Muscle of arm (tissue), 12 donors: ENCODE results near the gene NKD1. TPM values are rescaled to one million over a fixed set of nuclear protein-coding genes. Genes with fewer than 3 reads are reported as not detected.

Experiments used
- DNase-seq: peaks from one replicate; pipeline ENCODE4 v3.0.0-alpha.2; 2013
- polyA plus RNA-seq, 12 donors: library from polyadenylated mRNA; unstranded; fragments of 120-200 nt; gene quantifications; one replicate each; pipeline ENCODE4 v1.2.1, GENCODE V29; 2013; ENCODE audit not compliant: insufficient read length in 12 of 12

The NKD1 gene
- polyA plus RNA-seq, 12 donors: 4.1 to 38.8 (median 9.4) TPM; not detected in 1

DNA sequence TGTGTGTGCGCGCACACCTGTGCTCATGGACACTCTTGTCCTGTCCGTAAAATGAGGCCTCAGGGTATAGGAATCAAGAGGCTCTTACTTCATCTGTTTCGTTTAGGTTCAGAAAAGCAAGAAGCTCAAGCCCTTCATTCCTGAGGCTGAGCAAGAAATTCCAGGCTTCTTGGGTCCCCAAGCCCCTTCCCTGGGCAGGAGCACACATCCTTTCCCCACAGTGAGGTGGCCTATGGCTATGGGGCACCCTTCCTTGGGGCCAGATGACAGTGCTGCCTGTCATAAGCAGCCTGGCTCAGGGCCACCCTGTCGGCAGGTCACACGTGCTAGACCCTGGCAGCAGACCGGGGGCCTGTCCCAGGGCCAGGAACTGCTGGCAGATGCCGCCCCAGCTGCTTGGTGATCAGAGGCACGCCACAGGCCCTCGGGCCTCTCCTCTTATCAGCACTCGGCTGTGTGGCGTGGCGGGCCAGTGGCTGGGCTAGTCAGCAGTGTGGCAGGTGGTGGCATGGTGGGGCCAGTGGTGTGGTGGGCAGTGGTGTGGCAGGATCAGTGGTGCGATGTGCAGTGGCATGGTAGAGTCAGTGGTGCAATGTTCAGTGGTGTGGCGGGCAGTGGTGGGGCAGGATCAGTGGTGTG lies 50.2 kb downstream of the NKD1 start:
- DNase-seq: no peak

DNA sequence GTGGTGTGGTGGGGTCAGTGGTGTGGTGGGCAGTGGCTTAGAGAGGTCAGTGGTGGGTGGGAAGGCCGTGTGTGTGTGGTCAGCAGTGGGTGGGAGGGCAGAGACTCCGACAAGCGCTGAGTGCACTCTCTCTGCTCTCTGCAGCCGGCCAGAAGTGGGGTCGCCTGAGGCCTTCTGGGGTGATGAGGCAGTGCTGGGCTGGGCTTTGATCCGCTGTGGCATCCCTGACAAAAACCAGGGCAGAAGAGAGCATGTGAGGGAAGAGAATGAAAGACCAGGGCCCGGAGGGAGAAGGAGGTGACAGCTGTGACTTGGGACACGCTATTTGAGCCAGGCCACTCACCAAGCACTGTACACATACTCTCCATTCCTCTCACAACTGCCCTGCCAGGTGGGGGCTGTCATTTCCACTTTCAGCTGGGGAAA lies 50.8 kb downstream of the NKD1 start:
- DNase-seq: no peak

DNA sequence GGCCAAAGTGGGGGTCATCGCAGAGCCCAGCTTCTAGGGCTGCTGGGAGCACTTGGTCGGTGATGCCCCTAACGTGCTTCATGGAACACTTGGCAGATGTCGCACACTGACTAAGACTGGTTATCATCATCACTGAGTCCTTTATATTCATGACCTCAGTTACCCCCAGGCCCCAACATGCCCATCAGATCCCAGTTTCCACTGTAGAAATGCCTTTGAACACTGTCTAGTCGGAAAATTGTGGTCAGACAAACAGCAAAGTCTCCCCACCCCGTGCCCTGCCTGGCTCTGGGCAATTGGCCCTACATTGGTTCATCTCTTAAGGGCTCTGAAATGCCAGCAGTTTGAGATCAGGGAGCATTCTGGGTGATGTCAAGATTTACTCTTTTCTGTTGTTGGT lies 51.3 kb downstream of the NKD1 start:
- no peak for DNase-seq

DNA sequence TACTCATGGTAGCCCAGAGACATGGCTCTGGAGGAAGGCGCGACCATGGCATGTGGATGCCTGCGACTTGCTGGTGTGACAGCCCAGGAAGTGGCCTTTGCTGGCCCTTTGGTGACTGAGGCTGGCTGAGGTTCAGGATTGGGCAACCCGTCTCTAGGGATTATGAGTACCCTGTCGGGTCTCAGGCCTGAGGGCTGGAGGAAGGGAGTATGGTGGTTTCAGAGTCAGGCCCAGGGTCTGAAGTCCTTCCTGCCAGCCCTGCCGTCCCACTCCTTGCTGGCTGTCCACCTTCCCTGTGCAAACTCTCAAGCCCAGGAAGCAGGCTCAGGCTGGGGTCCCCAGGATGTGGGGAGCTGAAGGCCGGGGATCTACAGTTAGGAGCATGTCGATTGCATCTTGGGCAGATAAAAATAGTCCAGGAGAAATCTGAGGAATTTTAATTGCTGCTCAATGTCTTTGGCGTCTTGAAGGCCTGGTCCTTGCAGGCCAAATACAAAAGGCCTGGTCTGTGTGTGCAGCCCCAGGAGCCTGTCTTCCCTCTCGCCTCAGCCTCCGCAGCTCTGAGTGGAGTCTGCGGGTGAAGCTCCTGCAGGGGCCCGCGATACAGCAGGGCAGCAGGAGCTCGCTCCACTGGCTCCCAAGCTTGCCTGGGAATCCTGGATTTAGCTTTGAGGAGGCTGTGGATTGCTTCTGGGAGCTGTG lies 52.5 kb downstream of the NKD1 start:
- no peak for DNase-seq

DNA sequence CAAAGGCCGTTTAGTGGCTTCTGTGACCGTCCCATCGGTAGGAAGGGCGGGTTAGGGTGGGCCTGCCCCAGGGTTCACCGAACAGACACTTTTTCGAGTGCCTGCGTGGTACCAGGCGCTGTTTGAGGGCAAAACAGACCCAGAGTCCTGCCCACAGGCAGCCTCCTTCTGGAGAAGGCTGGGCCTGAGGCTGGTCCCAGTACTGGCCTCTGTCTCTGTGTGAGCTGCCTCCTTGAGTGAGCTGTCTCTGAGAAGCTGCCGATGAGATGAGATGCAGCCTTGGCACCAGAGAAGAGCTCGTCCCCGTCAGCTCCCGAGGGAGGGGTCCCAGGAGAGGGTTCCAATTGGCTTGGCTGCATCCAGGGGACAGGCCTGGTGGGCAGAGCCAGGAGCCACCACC lies 53.1 kb downstream of the NKD1 start:
- DNase-seq: no peak

DNA sequence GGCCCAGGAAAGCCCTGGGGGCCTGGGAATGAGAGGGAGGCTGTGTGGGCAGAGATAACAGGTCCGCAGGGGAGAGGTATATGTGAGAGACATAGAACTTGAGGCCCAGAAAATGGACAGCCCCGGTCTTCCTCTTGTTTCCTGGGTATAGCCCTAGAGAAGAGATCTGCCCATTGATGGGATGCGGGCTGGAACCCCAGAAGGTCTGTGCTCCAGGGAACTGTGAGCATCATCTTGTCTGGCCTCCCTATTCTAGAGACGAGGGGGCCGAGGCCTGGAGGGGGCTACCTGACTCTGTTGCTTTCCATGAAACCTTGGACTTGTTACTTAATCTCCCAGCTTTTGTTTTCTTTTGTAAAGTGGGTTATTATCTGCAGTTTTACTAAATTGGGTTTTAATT lies 53.9 kb downstream of the NKD1 start:
- DNase-seq: no peak

DNA sequence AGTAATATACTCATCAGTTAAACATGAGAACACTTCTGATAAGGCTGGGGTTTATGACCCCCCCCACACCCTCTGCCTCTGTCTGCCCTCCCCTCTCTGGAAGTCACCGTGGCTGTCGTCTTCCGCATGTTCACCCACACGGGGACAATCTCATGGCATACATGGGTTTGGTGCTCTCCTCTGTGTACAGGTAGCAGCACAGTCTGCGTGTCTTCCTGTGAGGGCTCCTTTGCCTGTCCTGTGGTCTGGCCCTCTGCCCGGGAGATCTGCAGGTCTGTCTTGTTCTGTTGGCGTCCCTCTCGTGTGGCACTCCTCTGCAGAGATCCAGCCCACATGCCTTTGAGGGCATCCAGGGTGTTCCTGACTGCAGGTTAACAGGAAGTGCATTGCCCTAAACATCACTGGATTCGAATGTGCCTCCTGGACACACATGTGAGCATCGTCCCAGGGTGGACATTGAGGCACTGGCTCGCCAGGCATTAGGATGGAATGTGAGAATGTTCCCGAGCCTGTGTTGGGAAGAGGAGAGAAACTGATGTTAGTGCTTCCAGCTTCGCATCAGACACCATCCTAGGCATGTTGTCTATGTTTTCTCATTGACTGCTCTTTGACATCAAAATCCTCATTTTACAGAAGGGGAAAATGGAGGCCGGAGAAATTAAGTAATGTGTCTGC lies 54.5 kb downstream of the NKD1 start:
- no peak for DNase-seq

DNA sequence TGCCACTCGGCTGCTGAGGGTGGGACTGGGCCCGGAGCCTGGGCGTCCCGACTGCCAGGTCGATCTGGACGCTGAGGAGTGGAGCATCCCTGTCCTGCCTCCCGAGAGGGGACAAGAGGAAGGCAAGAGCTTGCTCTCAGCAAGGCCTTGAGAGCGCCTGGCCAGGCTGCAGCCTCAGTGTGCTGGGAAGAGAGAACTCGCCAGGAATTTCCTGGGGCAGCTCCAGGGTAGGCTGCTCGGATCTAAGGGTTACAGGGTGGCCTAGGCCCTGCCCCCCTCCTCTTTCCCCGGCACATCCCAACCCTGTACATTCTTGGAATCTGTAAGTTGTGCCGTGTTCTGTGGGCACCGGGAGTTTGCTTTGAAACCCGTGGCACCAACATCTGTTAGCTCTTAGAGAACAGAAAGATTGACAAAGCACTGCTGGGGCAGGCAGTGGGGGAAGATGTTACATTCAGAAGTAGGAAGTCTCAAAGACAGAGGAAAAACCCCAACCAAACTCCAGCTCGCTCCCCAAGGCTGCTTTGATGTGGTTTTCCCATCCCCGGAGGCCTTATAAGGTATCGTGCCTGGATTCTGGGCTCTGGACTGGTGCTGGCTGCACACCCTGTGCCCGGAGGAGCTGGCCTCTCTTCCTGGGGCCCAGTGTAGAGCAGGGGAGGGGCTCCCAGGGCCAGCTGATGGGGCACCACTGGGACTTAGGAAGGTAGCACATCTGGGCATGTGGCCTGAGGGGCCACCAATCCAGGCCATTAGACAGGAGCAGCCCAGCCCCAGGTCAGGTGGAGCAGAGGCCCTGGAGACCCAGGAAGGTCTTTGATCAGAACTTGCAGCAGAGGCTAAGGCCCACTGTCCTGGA lies 55.2 kb downstream of the NKD1 start:
- peak; percentile 61 for DNase-seq

DNA sequence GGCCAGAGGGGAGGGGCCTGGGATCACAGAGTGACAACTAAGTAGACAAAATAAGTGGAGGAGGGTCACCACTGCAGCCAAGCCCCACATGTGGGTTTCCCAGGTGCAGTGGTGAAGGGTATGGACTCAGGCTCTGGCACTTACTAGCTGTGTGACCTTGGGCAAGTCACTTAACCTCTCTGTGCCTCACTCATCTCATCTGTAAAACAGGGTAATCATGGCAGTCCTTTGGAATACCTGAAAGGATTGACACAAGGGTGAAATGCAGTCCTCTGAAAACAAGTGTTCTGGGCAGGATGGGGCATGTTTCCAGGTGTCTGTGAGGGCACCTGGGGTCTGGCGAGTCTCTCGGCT lies 55.8 kb downstream of the NKD1 start:
- DNase-seq: no peak

DNA sequence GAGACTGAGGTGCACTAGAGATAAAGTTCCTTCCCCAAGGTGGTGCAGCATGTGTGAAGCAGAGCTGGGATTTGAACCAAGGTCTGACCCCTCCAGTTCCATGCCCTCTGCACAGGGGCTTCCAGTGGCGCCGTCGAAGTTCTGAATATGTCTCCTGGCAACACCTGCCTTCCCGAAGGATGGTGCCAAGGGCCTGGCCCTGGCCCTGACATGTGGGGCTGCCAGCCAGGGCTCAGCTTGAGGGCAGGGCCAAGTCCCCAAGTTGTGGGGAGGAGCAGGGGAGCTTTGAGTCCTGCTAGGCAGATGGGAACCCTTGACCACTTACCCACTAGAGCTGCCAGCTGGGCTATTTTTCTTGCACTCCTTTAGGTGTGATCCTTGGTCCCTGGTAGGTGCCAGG lies 56.4 kb downstream of the NKD1 start:
- DNase-seq: no peak

DNA sequence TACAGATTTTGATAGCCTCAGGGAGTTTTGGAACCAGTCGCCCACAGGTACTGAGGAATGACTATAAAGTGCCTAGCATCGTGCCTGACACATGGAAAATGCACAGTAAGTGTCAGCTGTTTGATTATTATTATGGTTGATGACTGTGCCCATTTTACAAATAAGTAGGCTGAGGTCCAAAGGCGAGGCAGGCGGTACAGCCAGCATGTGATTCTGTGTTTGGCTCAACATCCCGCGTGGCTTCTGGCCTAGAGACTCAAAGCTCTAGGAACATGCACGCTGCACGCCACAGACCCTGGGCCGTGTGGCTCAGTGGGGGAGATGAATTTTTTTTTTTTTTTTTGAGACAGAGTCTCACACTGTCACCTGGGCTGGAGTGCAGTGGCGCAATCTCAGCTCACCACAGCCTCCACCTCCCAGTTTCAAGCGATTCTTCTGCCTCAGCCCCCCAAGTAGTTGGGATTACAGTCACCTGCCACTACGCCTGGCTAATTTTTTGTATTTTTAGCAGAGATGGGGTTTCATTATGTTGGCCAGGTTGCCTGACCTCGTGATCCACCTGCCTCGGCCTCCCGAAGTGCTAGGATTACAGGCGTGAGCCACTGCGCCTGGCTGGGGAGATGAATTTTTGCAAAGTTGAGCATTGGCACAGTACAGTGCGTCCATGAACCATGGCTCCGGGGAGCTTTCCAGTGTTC lies 57.7 kb downstream of the NKD1 start:
- no peak for DNase-seq

DNA sequence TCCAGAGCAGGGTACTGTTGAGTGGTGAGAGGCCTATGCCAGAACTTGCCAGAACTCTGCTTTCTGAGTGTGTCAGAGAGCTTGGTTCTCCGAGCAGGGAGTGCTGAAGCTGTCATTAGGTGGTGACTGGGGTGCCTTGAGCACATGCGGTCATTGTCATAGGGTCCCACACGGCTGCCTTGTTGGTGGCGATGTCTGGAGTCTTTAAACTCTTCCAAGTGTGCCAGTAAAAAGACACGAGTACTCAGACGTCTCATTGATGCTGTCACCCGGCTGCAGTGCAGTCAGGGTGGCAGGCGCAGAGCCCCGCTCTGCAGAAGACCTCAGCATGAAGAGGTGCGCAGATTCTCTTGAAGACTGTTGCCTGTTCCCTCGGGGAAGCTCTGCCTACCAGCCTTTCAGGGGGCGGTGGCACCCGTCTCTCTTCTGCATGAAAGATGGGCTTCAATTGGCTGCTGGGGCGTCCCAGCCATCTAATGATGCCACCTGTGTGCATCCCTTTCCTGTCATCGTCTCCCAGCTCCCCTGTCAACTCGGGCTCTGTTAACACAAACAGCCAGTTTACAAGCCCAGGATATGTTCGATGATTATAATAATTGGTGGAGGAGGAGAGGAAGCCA lies 58.3 kb downstream of the NKD1 start:
- no peak for DNase-seq

DNA sequence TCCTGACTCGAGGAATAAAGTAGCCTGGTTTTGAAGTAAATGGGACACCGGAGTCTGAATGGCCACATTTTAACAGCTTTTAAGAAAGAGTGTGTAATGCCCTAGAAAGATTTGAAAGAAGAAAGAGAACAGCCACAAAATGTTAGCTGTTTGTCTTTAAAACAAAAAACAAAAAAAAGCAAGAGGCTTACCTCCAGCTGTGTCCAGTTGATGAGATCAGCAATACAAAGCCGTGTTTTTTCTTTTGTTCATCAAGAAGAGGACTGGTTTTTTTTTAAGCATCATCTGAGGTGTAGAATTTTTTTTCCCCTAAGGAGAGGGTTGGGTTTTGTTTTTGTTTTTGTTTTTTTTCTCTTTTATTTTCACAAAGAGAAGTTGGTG lies 58.8 kb downstream of the NKD1 start:
- no peak for DNase-seq

DNA sequence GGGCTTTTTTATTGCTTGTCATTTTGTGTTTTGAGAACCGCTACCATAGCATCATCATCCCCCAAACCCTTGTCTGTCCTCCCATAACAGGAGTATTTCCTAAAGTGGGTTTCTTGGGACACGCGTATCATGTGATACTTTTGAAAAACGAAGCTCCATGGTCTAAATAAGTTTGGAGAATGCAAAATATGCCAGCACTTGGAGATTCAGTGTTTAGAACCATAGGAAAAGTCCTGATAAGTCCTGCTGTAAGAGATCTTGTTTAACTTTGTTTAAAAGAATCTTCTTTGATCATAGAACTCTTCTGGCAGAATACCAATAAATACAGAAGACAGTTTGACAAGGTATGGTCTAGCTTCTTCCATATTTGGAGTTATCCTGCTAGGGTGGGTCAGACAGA lies 59.3 kb downstream of the NKD1 start:
- no peak for DNase-seq

DNA sequence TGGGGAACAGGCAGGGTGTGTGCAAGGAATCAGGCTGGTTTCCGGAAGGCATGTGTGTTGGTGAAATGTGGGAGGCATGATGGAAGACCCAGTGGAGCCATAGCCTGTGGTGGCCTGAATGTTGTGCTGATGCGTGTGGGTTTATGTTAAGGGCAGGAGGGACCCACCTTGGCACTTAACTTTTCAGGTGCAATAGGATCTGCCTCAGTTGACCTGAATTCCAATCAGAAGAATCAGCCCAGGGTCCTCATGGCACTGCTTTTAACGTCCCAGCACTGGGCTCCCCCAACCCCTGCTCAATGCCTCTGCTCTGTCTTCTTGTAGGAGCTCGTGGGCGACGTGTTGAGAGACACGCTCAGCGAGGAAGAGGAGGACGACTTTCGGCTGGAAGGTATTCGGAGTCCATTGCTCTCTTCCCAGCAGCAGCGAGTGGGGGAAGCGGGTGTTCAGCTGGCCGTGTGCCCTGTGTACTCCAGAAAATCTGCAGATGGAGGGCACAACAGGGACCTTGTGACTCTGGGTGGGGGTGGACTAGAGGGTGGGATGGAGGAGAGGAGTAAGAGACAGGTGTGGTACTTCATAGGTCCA lies 59.9 kb downstream of the NKD1 start:
- DNase-seq: no peak

DNA sequence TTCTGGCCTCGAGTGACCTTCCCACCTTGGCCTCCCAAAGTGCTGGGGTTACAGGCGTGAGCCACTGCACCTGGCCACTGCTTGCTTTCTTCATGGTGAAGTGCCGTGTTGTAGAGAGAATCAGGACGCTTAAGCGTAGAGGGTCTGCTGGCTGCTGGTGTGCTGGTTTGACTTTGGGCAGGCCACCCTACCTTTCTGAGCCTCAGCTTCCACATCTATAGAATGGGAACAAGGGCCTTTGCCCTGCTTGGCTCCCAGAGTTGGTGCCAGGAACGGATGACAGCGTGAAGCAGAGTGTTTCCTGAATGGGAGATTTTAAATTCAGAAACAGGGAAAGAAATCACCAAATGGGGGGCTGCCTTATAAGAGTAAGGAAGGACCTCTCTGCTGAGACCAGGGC lies 60.9 kb downstream of the NKD1 start:
- no peak for DNase-seq

DNA sequence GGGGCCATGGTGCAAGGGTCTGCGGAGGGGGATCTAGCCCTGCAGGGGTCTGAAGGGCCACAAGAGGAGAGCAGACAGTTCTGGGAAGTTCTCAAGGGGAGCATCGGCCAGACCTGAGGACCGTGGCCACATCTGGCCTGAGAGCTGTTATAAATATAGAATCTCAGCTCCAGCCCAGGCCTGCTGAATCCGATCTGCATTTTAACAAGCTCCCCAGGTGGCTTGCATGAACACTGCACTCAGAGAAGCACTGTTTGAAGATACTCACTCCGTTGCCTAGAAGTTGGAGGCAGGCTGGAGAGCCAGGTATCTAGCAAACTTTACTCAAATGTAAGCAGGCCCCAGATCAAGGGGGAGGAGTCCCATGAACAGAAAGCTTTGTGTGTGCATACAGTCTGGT lies 61.3 kb downstream of the NKD1 start:
- DNase-seq: peak; percentile 64

DNA sequence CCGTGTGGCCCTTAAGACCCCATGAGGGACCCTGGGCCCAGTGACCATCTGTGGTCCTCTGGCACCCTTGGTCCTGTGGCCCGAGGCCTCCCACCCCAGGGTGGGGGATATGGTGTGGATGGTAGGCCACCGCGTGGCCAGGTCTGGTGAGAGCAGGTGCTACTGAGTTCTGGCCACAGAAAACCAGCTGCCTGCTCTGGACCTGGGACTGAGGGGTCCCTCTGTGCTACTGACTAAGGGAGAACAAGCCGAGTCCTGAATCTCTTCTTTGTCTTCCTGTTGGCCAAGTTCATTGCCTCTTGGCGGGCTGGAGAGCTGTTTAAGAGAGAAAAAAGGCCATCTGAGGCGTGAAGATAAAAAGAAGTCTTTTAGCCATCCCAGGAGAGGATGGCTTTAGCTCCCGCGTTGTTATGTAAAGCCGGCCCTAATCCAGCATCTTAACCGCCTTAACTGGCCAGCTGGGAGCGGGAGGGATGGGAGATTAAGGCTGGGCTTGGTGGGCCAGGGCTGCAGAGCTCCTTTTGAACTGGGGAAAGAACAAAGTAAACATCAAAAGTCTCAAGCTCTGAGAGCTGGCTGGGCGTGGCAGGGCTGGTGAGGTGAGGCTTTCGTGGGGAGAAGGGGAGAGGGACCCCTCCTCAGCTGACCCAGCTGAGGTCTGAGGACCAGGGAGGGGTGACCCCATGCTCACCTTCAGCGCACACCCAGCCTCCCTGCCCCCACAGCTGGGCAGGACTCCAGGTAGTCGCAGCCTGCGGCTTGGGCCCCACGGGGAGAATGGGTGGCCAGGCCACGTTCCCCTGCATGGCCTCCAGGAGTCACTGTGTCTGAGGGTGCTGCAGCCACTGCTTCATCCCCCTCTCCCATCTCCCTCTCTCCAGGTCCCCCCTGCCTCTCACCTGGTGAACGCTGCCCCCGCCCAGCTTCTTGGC lies 62.4 kb downstream of the NKD1 start:
- DNase-seq: peak; percentile 61

DNA sequence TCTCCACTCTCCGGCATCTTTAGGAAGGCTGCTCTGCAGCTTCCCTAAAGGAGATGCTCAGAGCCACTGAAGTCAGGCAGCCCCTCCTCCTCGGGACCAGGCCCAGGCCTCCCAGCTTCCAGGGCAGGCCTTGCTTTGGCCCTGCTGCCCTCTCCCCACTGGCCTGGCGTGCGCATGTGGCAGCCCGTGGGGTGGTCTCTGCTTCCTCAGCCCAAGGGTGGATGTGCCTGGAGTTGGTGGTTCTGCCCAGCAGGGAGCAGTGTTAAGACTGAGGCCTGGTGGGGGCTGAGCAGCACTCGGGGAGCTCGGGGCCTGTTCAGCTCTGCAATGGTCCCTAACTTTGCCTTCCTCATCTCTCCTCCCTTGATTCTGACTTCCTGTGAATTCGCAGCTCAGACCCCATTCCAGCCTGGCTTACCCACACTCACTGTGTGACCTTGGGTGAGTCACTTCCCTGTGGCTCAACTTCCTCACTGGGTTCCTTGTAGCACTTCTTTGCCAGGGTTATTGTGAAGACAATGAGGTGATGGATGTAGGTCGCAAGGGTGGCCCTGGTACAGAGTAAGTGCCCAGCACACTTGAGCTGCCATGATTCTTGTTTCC lies 63.2 kb downstream of the NKD1 start:
- no peak for DNase-seq
